ENCODE results near the gene DIAPH1.

DNA sequence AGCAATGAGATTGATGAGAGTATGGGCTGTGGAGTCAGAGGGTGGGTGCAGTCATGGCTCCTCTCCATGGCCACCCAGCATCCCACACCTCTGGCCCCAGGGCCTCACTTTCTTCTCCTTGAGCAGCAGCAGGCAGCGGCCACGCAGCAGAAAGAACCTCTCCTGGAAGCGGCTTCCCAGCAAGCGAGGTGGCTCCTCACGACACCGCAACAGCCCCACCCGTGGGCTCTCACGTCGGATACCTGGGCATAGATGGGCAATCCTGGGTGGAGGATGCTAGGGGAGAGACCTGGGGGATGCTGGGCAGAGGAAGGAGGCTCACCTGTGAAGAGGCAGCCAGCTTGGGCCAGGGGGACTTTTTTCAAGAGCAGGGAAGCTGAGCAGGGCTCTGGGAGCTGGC is 37.6 kb upstream of the DIAPH1 start:
- TF ChIP-seq, protein P1, sequence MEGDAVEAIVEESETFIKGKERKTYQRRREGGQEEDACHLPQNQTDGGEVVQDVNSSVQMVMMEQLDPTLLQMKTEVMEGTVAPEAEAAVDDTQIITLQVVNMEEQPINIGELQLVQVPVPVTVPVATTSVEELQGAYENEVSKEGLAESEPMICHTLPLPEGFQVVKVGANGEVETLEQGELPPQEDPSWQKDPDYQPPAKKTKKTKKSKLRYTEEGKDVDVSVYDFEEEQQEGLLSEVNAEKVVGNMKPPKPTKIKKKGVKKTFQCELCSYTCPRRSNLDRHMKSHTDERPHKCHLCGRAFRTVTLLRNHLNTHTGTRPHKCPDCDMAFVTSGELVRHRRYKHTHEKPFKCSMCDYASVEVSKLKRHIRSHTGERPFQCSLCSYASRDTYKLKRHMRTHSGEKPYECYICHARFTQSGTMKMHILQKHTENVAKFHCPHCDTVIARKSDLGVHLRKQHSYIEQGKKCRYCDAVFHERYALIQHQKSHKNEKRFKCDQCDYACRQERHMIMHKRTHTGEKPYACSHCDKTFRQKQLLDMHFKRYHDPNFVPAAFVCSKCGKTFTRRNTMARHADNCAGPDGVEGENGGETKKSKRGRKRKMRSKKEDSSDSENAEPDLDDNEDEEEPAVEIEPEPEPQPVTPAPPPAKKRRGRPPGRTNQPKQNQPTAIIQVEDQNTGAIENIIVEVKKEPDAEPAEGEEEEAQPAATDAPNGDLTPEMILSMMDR (IDR thresholded peaks at IDR 0.05; ENCODE audit: low read length): no peak
- TF ChIP-seq EZH2phosphoT487 (IDR thresholded peaks at IDR 0.05; ENCODE audit: low read length): no peak
